NCI-H2029 treated with DMSO at 0.1 percent for 48 hours (cell line): ENCODE results near the gene C2orf81.
"Not testable (repeated sequence)": the region's sequence is repeated elsewhere in the genome, so short reads cannot be mapped to it uniquely, and the experiment has no call there.

Experiments
- DNase-seq: peaks from one replicate; lab custom pipeline; 2025; lab: John Stamatoyannopoulos, UW

C2orf81 gene

DNA sequence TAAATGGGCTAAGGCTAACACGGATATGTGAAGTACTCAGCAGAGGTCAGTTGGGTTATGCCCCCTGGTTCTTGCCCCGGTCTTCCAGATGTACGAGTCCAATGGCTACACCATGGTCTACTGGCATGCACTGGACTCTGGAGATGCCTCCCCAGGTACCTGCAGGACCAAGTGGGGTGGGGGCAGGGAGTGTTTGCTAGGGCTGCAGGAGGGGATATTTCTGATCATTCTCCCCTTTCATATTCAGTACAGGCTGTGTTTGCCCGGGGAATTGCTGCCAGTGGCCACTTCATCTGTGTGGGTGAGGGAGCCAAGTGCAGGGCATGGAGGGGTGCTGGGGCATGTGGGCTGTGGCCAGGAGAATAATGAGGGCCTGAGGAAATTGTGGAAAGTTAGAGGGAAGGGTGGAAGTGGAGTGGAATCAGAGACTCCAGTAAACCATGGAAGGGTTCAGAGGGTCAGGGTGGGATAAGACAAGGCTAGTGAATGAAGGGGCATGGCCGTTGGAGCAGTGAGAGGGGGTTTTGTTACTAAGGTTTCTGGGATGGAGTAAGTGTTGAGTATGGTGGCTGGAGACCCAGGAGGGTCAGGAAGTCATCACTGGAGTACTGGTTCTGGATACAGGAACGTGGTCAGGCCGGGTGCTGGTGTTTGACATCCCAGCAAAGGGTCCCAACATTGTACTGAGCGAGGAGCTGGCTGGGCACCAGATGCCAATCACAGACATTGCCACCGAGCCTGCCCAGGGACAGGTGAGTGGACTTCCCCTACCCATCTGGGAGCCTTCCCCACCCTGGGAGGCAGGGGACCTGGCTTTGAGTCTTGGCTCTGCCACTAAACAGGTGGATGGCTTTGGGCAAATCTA is 2.0 kb upstream of the C2orf81 start:
- no peak for DNase-seq

DNA sequence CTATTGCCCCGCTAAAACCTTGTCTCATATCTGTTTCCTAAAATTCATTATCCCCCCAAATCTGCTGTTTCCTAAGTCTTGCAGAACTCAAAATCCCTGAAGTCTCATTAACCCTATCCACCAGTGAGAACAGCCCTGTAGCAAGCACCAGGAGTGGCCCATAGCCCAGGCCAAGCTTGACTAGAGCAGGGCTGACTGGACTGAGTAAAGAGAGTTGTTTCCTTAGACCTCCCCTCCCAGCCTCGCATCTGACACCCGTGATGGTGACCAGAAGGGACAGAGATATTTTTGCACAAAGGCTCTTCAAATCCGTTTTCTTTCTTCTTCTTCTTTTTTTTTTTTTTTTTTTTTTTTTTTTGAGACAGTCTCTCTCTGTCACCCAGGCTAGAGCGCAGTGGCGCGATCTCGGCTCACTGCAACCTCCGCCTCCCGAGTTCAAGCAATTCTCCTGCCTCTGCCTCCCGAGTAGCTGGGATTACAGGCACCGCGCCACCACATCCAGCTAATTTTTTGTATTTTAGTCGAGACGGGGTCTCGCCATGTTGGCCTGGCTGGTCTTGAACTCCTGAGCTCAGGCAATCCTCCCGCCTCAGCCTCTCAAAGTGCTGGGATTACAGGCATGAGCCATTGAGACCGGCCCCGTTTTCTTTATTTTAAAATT is 846 bp downstream of the C2orf81 start:
- DNase-seq, result not testable (repeated sequence)

DNA sequence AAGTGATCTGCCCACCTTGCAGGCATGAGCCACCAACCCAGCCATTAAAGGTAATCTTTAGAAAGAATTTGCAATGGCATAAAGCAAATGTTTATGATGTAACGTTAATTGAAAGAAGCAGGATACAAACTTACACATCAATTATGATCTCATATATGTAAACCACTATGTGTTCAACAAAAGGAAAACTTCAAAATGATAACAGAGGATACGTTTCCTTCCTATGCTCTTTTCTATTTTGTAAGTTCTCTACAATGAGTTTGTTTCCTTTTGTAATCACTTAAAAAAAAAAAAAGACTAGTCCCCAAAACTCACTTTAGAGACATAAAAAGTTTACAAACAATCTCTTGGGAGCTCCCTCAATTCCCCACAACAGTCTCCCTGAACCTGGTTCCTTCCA is 1.4 kb downstream of the C2orf81 start:
- no peak for DNase-seq

DNA sequence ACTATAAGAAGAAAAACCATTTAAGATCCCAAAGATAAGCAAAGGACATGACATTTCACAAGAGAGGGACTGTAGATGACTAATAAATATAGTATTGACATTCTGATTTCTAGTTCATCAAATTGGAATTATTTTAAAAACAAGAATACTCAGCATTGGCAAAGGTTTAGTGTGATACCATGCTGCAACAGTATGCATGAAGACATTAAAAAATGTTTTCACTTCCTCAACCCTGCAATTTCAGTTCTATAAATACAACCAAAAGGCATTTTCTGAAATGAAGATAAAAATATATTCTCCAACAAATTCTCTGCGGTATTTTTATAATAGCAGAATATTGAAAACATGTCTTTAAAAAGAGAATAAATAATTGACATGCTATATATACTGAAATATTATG is 2.1 kb downstream of the C2orf81 start:
- no peak for DNase-seq

DNA sequence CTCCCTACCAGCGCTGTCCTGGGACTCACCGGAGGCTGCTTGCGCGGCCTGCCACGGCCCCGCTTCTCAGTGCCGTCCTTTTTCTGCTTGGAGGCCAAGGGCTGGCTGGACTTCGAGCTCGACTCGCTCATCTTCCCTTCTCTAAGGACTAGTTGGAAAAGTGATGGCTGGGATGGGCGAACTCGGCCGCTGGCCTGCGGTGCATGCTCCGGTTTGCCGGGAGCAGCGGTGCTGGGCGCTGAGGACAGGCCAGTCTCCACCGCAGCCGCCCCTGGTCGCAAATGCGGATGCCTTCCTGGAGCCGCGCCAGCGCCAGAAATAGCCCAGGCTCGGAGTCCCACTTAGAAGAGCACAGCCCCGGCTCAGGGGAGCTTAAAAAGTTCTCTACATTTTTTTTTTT is 3.1 kb downstream of the C2orf81 start:
- DNase-seq, result no peak

DNA sequence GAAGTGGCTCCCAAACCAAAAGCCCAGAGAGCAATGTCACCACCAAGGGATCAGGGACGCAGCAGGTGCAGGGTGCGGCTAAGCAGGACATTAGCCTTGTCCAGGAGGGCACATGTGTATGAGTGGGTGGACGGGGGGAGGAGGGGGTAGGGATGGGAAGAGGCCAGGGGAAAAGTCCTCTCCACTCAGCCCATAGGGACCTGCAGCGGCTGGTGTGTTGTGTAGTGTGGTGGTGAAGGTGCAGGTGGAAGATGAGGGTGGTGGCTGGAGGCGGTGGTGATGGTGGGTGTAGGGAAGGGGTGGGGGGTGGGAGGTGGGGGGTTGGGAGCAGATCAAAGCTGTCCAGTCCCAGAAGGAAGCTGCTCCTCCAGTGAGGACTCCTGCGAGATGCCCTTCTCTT is 3.7 kb downstream of the C2orf81 start:
- DNase-seq, result no peak

DNA sequence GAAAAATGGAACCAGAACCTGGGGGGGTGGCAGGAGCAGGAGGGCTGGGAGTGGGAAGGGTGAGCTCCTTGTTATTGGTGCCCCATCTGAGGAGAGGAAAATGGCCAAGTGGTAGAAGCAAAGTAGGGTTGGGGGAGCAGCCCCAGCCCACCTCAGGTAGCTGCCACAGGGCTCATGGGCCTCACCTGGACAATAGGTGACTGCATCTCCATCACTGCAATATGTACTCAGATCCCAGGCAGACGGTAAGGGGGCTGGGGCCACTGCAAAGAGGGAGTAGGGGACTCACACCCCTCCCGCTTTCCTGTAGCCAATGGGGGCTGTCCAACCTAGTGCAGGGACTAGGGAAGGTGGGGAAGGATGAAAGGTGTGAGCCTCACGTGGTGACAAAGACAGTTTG is 4.2 kb downstream of the C2orf81 start:
- no peak for DNase-seq

DNA sequence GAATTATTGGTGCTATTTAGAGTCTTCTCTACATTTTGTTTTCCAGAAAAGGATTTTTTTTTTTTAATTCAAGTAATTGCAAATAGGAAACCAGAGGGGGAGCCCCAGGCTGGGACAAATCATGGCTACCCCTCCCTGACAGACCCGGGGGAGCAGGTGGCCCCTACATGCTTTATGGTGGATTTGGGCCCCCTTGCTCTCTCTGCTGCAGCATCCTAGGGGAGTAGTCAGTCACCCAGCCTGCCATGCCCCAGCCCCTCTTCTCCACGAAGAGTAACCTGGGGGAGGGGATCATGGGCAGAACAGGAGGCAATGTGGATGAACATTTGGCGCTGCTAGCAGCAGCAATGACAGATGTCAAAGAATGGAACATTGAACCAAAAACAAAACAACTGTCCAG is 4.6 kb downstream of the C2orf81 start:
- no peak for DNase-seq

DNA sequence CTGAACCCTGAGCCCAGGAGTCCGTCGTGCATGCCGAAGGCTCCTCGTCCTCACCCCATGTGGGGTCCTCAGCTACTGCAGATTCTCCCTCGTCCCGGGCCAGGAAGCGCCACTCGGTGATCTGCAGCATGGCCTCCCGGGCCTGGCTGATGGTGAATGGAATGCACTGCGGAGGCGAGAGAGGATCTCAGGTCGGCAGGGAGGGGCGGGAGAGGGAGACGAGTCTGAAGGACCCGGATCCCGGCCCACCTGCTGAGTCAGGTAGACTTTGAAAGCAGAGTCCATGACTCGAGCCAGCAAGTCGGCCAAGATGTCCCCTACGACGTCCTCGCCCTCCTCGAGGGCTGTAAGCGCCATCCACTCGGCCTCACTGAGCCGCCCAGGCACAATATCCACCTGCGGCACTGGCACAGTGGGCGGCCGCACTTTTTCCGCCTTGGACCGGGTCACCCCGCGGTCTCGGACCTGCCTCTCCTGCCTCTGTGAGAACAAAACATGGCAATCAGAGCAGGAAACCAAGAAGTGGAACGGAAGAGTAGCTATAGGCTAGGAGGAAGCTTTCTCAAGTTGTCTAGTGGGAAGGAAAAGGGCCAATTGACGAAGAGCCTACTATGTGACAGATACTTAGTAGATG is 5.5 kb downstream of the C2orf81 start:
- DNase-seq, result no peak

DNA sequence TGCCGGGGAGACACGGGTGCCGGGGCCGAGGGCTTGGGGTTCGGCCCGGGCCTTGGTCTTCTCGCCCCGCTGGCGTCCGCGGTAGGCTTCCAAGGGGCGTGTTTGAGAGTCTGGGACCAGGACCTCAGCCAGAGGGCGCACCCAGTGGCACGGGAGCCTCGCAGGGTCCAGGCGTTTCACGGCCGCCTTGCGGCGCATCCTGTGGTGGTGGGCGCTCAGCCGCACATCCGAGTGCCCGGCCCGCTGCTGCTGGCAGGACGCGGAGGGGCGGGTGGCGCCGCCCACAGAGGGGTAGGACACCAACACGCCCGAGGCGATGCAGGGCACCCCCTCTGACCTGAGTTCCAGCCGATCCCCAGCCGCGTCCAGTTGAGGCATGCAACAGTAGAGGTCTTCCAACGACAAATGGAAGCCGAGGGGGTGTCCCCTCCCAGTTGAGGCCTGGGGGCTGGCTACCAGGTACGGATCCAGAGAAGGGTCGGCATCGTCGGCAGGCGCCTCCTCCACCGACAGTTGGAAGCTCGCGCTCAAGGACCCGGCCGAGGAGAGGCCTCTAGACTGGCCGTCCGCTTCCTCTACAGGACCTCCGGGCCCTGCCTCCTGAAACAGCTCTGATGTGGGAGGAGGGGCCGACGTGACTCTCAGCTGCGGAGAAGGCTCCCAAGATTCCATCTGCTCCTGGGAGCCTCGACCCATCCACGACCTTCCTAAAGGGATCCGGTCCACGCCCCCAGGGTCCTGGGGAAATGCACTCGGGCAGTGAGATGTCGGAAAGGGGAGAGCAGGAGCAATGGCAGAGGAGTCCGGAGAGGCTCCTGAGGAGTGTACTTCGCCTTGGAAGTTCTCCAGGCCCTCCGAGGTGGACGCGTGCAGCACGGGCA is 6.3 kb downstream of the C2orf81 start:
- DNase-seq, result no peak

DNA sequence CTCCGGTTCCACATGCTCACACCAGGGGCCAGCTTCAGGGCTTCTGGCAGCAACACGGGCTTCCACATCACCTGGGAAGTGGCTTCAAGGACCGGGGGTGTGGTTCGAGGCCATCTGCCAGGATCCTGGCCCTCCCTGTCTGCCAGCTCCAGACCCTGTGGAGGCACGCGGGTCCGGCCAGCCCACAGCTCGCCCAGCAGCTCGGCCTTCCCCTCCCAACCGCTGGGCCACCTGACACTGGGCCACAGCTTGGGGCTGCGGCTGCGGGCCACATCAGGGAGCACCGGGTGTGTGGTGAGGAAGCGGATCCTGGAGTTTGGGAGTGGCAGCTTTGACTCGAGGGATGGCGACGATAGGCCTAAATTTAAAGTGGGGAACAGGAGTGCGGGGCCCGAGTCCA is 7.0 kb downstream of the C2orf81 start:
- no peak for DNase-seq

DNA sequence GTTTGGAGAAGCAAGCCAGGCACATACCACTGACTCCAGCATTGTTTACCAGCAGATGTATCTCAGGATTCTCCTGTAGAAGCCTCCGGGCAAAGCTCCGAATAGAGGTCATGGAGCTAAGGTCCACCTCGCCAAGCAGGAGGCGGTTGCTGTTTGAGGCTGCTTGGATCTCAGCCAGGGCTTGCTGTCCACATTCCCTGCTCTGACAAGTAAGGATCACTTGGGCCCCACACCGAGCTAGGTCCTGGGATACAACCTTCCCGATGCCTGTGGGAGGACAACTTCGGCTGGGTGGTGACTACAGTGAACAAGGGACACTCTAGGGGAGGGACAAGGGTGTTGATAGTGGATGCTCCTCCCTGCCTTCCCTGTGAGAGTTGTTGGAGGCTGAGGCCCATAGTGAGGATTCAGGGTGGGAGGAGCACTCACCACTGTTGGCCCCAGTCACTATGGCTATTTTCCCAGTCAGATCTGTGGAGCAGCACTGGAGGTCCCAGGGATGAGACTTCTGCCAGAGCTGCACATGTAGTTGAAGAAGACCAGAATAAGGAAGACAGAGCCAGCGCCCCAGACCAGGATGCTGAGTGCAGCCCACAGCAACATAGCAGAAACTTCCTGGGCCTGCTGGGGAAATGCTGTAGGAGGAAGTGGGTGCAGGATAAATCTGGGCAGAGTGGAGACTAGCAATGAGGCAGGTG is 8.3 kb downstream of the C2orf81 start:
- DNase-seq, result no peak

DNA sequence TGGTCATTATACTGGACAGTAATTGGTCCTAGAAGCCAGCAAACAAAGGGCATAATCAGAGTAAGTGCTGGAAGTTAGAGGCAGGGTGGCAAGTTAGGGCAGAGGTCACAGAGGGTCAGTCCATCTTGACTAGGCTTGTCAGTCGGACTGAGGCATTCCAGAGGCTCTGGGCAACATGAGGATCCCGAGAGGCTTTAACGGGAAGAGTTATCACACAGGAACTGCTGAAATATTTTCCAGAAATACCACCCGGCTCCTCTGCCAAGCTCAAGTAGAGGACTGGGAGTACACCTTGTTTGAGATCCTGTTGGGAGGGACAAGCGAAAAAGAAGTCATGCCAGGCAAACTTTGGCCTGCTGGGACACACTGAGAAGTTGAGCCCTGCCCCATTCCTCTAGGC is 13.7 kb downstream of the C2orf81 start:
- DNase-seq, result no peak

DNA sequence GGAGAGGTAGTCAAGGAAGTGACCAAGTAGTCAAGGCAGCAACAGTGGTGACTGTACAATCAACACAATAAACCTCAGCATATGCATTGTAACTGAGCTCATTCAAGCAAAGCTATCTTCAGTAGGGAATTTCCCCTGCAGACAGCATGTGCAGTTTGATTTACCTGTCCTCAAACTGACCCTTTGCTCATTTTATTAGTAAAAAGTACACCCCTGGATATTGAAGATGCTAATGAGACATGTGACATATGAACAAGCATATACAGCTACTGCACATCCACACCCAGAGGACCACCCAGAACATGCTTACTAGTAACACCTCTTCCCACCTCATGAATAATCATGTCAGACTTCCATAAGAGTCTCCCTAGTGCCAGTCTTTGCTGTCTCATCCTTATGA is 15.4 kb downstream of the C2orf81 start:
- DNase-seq, result no peak

DNA sequence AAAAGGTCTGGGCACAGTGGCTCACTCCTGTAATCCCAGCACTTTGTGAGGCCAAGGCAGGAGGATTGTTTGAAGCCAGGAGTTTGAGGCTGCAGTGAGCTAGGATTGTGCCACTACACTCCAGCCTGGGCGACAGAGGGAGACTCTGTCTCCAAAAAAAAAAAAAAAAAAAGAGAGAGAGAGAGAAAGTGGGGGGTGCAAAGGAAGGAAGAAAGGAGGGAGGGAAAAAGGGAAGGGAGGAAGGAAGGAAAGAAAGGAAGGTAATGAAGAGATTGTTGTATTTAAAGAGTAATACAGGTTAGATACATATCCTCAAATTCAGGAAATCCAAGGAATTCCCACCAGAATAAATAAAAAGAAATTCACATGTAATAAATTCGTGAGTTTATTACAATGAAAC is 19.5 kb downstream of the C2orf81 start:
- no peak for DNase-seq

DNA sequence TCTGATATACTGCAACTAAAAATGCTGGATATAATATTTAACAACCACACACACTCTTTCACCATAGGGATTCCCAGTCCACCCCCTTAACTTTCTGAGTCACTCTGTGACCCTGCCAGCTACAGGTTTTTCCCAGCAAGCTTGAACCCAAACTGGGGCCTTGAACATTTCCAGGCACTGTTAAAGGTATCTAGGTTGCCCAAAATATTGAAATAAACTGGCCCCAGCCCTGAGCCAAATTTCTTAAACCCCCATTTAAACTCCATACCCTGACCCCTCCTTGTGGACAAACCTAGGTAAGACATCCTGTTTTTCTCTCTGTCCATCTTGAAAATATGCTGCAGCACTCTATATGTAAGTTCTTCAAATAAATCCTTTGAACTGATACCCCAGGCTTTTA is 21.6 kb downstream of the C2orf81 start:
- DNase-seq, result peak; percentile 24

DNA sequence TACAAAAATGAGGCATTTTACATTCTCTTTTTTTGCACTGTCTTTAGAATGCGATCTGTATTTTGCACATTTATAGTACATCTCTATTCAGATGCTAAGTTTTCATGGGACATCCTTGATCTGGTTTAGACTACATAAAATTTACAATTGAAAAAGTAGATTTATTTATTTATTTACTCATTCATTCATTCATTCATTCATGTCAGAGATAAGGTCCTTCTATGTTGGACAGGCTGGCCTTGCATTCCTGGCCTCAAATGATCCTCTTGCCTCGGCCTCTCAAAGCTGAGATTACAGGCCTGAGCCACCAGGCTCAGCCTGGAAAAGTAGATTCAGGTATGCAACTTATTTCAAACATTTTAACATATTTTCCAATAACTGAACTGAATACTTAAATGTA is 25.3 kb downstream of the C2orf81 start:
- no peak for DNase-seq

DNA sequence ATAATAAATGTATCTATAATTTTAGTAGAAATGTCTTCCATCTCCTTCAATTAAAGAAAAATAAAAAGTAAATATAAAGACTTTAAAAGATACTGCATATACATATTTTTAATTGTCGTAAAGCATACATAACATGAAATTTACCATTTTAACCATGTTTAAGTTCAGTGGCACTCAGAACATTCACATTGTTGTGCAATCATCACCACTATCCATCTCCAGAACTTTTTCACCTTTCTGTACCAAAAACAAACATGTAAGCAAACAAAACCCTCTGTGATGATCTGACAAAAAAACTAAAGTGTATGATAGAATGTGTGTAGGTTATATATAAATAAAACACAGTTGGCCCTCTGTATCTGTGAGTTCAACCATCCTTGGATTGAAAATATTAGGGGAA is 27.9 kb downstream of the C2orf81 start:
- no peak for DNase-seq

DNA sequence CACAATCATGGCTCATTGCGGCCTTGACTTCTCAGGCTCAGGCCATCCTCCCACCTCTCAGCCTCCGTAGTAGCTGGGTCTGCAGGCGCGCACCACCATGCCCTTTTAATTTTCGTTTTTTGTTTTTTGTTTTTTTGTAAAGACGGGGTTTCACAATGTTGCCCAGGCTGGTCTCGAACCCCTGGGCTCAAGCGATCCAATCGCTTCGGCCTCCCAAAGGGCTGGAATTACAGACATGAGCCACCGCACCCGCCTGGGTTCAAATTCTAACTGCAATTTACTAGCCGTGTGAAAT is 29.0 kb downstream of the C2orf81 start:
- no peak for DNase-seq

DNA sequence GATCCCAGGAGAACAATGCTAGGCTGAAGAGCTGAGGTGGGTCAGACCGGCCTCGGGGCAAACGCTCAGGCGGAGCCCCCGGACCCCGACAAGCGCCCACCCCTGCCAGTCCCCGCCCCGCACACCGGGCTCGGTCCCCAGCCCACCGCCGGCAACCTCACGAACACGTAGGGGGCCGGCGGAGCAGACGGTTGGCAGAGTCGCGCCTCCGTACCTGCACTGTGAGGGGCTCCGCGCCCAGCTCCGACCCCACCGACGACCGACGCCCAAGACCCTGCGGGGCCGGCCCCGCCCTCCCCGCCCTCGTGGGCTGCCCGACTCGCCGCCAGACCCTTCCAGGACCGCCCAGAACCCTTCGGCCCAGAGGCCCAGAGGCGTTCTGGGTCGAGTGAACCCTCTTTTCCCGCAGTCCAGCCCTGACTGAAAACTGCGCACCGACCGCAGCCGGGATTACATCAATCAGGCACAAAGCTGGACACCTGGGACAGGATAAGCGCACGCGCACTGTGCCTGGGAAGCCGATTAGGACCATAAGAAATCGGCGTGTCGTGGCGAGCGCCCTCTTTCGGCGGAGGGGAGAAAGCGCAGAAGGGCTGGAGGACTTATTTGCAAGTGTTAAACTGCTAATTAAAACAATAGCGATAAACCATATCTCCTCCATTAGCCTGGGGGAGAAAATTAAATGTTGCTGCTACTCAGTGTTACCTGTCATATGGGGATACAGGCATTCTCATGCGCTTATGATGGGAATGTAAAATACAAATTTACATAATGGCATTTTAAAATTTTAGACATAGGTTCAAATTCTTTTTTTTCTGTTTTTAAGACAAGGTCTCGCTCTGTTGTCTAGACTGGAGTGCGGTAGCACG is 29.6 kb downstream of the C2orf81 start:
- DNase-seq, result peak; percentile 49

DNA sequence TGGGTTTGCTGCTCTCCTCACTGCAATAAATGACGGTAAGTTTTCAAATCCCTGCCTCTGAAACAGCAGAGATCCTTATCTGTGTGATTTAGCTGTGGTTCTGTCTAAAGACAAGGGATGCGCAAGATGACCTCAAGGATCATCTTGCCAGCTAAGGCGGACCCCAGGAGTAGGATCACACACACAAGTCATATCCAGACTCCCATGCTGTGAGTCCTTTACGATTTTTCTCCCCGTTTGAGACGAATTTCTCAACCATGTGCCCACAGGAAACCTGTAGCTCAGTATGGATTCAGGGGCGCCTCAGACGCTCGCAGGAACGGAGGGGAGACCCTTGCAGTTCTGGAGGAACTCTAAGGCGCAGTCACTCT is 30.2 kb downstream of the C2orf81 start:
- DNase-seq, result no peak
